Measurements from ENCODE around the gene CCR7.

GRCh38 chr17:40530531-40530994 is 34.7 kb downstream of the CCR7 start:
- TF ChIP-seq POLR2A (IDR thresholded peaks at IDR 0.05) (no peak), CTCF (IDR thresholded peaks at IDR 0.05) (no peak)
